PC-3 (cell line): Measurements from ENCODE around the gene P3H3. TPM values are rescaled to one million over a fixed set of nuclear protein-coding genes. Genes with fewer than 3 reads are reported as not detected.

Source experiments
- ATAC-seq: fragments of 200-7000 bp; cut with Tn5 transposase; 2 replicates; pipeline ENCODE4 v1.9.1; 2020; ENCODE audit warnings: mild to moderate bottlenecking, moderate library complexity
- BruUV-seq: library from RNA; stranded (reverse); fragments of 400-500 nt; replicated peaks from 2 replicates; lab custom pipeline; 2021; lab: Mats Ljungman, UMichigan
- CTCF ChIA-PET: fragments of 300-600 bp; sonication (Branson Sonifier 250); formaldehyde crosslinking; loops from one replicate; lab custom pipeline; 2022; ENCODE audit warnings: antibody characterized with exemption; lab: Charles Lee
- POLR2A ChIA-PET: fragments of 300-600 bp; sonication (Branson Sonifier 250); formaldehyde crosslinking; loops from one replicate; lab custom pipeline; 2022; ENCODE audit warnings: antibody characterized with exemption; ENCODE audit not compliant: unreplicated experiment; lab: Charles Lee
- DNase-seq: peaks from one replicate; pipeline ENCODE4 v3.0.0-alpha.2; 2015
- H2AFZ ChIP-seq: fragments of 300-600 bp; sonication (generic); 2 replicates; pipeline ENCODE4 v1.6.0; 2016; ENCODE audit warnings: antibody characterized with exemption, low read length
- H3F3A ChIP-seq: fragments of 300-600 bp; sonication (generic); one replicate; pipeline ENCODE4 v1.6.0; 2017; ENCODE audit warnings: antibody characterized with exemption, low read length, control low read depth, mild to moderate bottlenecking; ENCODE audit not compliant: unreplicated experiment
- H3K27ac ChIP-seq: fragments of 300-600 bp; sonication (generic); 2 replicates; pipeline ENCODE4 v1.5.1; 2016; ENCODE audit warnings: mild to moderate bottlenecking, low read length
- H3K27me3 ChIP-seq: fragments of 300-600 bp; sonication (generic); 2 replicates; pipeline ENCODE4 v1.6.1; 2016; ENCODE audit warnings: low read length, mixed read lengths
- H3K36me3 ChIP-seq: fragments of 300-600 bp; sonication (generic); 2 replicates; pipeline ENCODE4 v1.6.1; 2016; ENCODE audit warnings: low read depth, mixed run types, low read length, mixed read lengths
- H3K4me1 ChIP-seq: fragments of 300-600 bp; sonication (generic); 2 replicates; pipeline ENCODE4 v1.5.1; 2016; ENCODE audit warnings: low read length; ENCODE audit not compliant: insufficient read depth
- H3K4me2 ChIP-seq: fragments of 300-600 bp; sonication (generic); 2 replicates; pipeline ENCODE4 v1.6.0; 2016; ENCODE audit warnings: low read length
- H3K4me3 ChIP-seq: fragments of 300-600 bp; sonication (generic); 2 replicates; pipeline ENCODE4 v1.5.1; 2016; ENCODE audit warnings: mild to moderate bottlenecking, low read length, mixed read lengths
- H3K79me2 ChIP-seq: fragments of 300-600 bp; sonication (generic); 2 replicates; pipeline ENCODE4 v1.6.1; 2017; ENCODE audit warnings: low read length, mixed read lengths
- H3K9ac ChIP-seq: fragments of 300-600 bp; sonication (generic); 2 replicates; pipeline ENCODE4 v1.6.0; 2016; ENCODE audit warnings: mild to moderate bottlenecking, low read length
- H3K9me2 ChIP-seq: fragments of 300-600 bp; sonication (generic); replicated peaks from 2 replicates; pipeline ENCODE4 v1.6.1; 2016; ENCODE audit warnings: mixed run types, low read length, mixed read lengths
- H3K9me3 ChIP-seq: fragments of 300-600 bp; sonication (generic); 2 replicates; pipeline ENCODE4 v1.6.1; 2016; ENCODE audit warnings: low read length, mixed read lengths
- H4K20me1 ChIP-seq: fragments of 300-600 bp; sonication (generic); 2 replicates; pipeline ENCODE4 v1.6.1; 2016; ENCODE audit warnings: low read length, mixed read lengths
- CTCF ChIP-seq: fragments of 300-600 bp; sonication (generic); conservative IDR thresholded peaks from 2 replicates; pipeline ENCODE4 v1.5.1; 2017; ENCODE audit warnings: antibody characterized with exemption, low read depth, mild to moderate bottlenecking, low read length
- EZH2 ChIP-seq: fragments of 300-600 bp; sonication (generic); IDR thresholded peaks from one replicate; pipeline ENCODE4 v1.6.1; 2017; ENCODE audit warnings: antibody characterized with exemption, mild to moderate bottlenecking, low read length; ENCODE audit not compliant: unreplicated experiment
- EZH2phosphoT487 ChIP-seq: fragments of 300-600 bp; sonication (generic); IDR thresholded peaks from 2 replicates; pipeline ENCODE4 v1.6.1; 2018; ENCODE audit warnings: mild to moderate bottlenecking, antibody characterized with exemption, low read length, borderline replicate concordance
- intact Hi-C: fragments of 100-400 bp; cut with micrococcal nuclease; formaldehyde crosslinking; loops from 2 replicates; pipeline ENCODE4 v1.9.0; 2023
- total RNA-seq: library from RNA; depleted of rRNA; stranded (reverse); fragments of >200 nt; gene quantifications from 2 replicates; pipeline ENCODE4 v1.2.3, GENCODE V29; 2014

P3H3 gene
- total RNA-seq, 1 experiment from 2014 or later: 9.3 TPM

- H2AFZ ChIP-seq: no peak overlapping the region
- no peaks in the 10 kb centered on the region for H3K9me3 ChIP-seq
- H3K27me3 ChIP-seq: no peaks in the 10 kb centered on the region
- H3K4me1 ChIP-seq: peaks cover 5% of the 10 kb centered on the region; the same call in 1 of the 2 replicates
- POLR2A ChIA-PET: no interaction called here
- H3K9ac ChIP-seq: no peak overlapping the region
- no TSS peak for BruUV-seq
- no peak overlapping the region for H3K27ac ChIP-seq
- ATAC-seq: no peak
- H3K79me2 ChIP-seq: no peaks in the 10 kb centered on the region
- intact Hi-C loops: no loop called here
- CTCF ChIA-PET: no interaction called here
- no peaks in the 10 kb centered on the region for H3K9me2 ChIP-seq
- H3F3A ChIP-seq: no peaks in the 10 kb centered on the region
- H3K4me3 ChIP-seq: no peak overlapping the region
- H3K36me3 ChIP-seq: no peaks in the 10 kb centered on the region
- H4K20me1 ChIP-seq: no peaks in the 10 kb centered on the region
- H3K4me2 ChIP-seq: no peak overlapping the region
- no peak for DNase-seq
- TF ChIP-seq EZH2 (no peak), EZH2phosphoT487 (no peak), CTCF (no peak)
These were observed 4.8 kb upstream of the P3H3 start for GRCh38 chr12:6823182-6824084.

GRCh38 chr12:6824085-6824775, 4.0 kb upstream of the P3H3 start:
- peaks cover 5% of the 10 kb centered on the region; the same call in 1 of the 2 replicates for H3K4me1 ChIP-seq
- BruUV-seq: no TSS peak
- ChIA-PET CTCF (no interaction called here), POLR2A (no interaction called here)
- H3K27me3 ChIP-seq: no peaks in the 10 kb centered on the region
- H2AFZ ChIP-seq: no peak overlapping the region
- no peak for ATAC-seq
- no peak for TF ChIP-seq CTCF
- no peak for TF ChIP-seq EZH2
- no peak for TF ChIP-seq EZH2phosphoT487
- no peaks in the 10 kb centered on the region for H3K36me3 ChIP-seq
- H3F3A ChIP-seq: no peaks in the 10 kb centered on the region
- no peaks in the 10 kb centered on the region for H3K9me2 ChIP-seq
- H3K9ac ChIP-seq: no peak overlapping the region
- no peak overlapping the region for H3K4me3 ChIP-seq
- no peak for DNase-seq
- H3K27ac ChIP-seq: no peak overlapping the region
- no peaks in the 10 kb centered on the region for H3K9me3 ChIP-seq
- intact Hi-C loops: no loop called here
- H4K20me1 ChIP-seq: no peaks in the 10 kb centered on the region
- no peaks in the 10 kb centered on the region for H3K79me2 ChIP-seq
- H3K4me2 ChIP-seq: no peak overlapping the region
